ENCODE data around the gene HIGD2B.
"Not testable (repeated sequence)": the region's sequence is repeated elsewhere in the genome, so short reads cannot be mapped to it uniquely, and the experiment has no call there.

The HIGD2B gene, protein sequence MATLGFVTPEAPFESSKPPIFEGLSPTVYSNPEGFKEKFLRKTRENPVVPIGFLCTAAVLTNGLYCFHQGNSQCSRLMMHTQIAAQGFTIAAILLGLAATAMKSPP

DNA sequence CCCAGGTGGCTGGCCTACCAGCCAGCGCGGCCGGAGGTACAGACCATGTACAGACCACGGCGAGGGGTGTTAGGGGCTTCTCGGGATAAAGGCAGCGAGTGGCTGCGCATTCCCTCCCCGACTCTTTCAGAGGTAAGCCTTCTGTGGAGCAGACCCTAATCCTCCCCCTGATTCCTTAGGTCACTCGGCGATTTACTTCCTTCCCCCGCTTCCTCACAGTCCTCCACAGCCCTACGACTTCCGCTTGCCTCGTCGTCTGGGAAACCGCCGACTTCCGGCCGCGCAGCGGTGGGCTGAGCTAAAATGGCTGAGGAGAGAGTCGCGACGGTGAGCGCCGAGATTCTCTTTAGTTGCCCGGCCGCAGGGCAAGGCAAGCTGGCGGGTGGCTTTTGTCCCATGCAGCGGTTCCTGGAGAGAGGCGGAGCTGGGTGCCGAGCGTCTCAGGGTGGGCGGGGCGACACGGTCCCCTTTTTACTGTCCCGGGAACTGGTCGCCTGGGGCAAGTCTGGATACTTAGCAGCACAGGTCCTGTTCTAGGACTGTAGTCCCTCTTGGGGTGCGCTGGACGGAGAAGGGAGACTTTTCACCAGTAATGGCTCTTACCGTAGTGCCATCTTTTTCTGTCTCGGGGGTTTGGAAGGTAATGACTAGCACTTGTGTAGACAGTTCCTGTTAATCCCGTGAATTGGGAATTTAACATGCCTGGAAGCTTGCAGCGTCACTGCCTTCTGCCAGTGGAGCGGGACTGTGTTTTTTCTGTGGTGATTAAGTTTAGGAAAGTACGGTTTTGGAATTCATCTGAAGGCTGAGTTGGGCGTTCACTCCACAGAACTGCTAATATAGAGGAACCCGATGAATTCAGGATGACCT lies at the start of gene HIGD2B, which contains the start of gene BBS4:
Gene HIGD2B (minus strand): TSS at position 258 of the 870 bp plus-strand sequence. CDS start 9,808 bp downstream, outside the sequence.
Gene BBS4 (plus strand): TSS at position 283 of the 870 bp plus-strand sequence. CDS start 21 bp downstream, at position 304.
- no peak for DNase-seq

DNA sequence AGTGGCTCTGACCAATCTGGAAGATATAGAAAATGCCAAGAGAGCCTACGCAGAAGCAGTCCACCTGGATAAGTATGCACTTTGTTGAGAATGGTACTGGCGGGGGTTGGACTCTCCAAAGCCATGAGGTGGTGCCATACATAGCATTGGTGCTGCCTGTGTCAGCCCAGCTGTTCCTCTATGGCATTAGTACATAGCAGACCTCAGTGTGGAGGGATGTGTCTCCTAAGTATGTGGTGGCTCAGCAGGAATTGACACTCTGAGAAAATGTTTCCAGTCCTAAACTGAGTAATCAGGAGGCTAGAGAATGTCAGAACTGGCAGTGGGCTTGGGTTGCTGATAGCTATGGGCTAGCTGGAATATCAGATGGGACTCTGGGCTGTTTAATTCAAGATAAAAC lies 49.1 kb upstream of the HIGD2B start:
- DNase-seq = no peak

DNA sequence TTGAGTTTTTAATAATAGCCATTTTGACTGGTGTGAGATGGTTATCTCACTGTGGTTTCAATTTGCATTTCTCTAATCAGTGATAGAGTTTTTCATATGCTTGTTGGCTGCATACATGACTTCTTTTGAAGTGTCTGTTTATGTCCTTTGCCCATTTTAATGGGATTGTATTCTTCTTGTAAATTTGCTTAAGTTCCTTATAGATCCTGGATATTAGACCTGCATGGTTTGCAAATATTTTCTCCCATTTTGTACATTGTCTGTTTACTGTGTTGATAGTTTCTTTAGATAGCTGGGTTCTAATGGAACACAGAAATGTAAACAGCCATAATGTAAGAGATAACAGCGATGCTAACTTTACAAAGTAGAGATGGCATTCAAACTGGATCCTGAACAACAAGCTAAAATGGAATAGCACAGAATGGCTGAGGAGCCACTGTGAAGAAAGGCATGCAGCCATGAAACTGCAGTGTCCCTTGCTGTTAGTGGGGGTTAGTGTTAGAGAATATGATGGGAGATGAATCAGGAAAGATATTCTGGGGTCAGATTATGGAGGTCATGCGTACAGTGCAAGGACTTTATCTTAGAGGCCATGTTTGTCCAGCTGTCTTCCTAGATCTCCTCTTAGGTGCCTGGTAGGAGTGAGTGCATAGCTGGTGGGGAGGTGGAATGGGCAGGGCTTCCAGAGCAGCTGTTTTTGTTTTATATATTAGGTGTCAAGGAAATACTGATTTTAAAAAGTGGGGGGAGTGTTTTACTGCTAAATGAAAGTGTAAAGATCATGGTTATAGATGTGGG lies 48.2 kb upstream of the HIGD2B start:
- no peak for DNase-seq

DNA sequence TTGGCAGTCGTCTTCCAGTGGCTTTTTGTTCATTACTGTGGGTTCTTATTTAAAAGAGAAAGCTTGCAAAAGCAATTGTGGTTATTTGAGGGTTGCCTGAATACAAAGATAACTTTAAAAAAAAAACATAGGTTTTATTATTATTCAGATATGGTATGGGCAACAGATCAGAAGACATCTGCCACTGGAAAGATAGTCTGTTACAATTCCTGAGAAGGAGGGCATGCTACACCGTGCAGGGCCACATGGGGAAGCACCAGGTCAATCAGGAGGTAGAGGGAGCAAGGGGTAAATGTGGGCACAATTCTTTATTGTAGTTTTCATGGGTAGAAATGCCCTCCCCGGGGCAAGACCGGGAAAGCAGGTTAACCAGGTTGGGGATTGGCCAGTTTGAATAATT lies 46.5 kb upstream of the HIGD2B start:
- DNase-seq = no peak

DNA sequence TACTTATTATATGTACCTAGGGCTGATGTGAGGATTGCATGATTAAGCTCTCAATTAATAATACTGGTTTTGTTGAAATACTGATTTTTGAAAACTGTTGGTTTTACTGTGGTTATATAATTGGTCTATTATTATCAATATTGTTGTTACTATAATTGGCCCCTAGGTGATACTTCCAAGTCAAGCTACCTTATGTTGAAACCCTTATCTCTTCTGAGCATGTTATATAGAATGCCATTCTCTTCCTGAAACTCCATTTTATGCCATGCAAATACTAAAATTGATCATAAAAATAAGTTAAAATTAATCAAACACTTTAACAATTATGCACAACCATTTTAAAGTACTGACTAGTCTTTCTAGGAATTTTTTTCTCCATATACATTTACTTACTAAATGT lies 46.1 kb upstream of the HIGD2B start:
- no peak for DNase-seq

DNA sequence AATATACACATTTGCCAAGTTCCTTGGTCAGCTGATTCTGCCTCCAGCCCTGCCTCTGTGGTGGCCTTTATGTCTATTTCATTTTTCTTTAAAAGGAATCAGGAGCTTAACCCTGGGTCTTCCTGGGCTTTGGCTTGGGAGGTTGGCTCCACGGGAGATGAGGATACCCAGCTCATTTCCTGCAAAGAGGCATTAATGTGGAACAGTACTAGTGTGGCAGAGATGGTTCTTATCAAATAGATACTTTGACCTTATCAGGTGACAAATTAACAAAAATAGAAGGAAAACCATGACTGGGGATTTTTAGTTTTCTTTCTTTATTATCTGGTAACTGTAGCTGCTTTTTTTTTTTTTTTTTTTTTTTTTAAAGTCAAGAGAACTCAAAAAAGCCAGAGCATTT lies 42.8 kb upstream of the HIGD2B start:
- no peak for DNase-seq

DNA sequence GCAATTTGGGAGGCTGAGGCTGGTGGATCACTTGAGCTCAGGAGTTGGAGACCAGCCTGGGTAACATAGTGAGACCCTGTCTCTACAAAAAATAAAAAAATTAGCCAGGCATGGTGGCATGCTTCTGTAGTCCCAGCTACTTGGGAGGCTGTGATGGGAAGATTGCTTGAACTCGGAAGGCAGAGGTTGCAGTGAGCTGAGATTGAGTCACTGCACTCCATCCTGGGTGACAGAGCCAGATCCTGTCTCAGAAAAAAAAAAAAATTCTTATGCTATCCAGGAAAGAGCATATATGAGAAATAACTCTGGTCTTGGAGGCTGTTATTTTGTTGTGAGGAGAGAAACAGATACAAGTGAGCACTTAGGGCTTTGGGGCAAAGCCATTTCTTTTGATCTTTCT lies 42.3 kb upstream of the HIGD2B start:
- DNase-seq = not testable (repeated sequence)

DNA sequence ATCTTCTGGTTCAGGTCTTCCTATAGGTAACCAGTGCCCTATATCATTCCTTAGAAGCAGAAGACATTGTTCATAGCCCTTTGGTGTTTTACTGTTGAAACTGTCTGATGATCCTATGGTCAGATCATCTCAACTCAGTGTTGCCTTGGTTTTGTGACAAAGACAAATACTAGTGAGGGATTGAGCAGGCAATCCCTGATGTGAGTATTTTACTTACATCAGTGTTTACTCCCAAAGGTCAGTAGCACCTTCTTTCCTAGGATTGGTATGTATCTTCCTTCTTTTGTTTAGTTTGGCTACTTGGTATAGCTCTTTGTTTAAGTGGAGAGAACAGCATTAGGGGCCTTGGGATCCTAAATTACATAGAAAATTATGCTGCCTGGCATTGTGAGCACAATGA lies 41.2 kb upstream of the HIGD2B start:
- no peak for DNase-seq

DNA sequence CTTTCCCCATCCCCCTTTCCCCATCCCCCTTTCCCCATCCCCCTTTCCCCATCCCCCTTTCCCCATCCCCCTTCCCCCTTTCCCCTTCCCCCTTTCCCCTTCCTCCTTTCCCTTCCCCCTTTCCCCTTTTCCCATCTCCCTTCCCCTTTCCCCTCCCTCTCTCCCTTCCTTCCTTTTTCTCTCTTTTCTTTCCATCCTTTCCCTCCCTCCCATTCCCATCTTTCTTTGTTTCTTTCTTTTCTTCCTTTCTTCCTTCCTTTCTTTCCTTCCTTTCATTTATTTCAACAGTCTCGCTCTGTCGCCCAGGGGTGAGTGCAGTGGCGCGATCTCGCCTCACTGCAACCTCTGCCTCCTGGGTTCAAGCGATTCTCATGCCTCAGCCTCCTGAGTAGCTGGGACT lies 39.9 kb upstream of the HIGD2B start:
- not testable (repeated sequence) for DNase-seq

DNA sequence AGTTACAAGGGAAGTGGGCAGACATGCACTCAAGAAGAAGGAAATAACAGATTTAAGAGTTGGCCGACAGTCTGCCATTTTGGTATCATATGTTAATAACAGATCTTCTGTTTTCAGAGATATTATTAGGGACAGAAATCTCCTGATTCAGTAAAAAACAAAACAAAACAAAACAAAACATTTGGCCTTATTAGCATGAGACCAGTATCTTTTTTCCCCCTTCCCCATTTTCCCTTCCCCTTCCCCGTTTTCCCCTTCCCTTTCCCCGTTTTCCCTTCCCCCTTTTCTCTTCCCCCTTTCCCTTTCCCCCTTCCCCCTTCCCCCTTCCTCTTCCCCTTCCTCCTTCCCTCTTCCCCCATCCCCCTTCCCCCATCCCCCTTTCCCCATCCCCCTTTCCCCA lies 39.5 kb upstream of the HIGD2B start:
- DNase-seq = no peak

DNA sequence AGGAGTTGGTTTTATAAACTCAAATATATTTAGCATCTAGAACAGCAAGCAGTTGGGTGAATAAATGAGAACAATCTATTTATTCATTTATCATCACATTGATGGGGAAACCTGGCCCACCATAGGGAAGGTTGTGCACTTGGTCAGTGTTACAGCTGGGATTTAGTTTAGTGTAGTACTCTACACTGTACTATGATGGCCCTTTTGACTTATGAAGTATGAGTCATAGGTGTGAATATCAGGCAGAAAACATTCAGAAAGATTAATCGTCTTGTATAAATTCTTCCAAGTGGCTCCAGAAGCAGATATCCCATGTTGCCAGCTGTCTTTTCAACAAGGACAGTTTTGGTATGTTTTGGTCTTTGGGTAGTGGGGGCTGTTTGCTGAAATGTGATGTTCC lies 38.0 kb upstream of the HIGD2B start:
- DNase-seq = no peak

DNA sequence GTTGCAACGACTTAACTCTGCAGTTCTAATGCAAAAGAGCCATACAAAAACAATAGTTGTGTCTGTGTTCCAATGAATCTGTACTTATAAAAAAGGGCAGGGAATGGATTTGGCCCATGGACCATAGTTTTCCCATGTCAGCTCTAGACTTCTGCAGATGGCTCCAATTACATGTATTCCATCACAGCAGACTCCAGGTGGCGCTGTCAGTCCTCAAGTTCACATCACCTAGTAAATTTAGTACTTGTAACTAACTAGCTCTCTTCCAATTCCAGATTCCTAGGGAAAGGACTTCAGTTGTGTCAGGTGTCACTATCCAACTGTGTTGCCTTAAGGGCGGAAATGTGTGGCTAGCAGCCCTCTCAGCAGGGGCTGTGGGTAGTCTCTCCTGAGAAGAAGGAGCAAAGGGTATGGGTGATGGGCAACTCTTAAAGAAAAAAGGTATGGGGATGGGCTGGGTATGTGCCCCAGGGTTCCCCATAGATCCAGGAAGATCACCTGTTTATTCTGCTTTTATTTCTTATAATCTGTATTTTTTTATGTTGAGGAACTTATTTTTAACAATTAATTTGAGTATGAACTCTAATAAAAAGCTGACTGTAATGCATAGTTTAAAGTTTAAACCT lies 36.2 kb upstream of the HIGD2B start:
- DNase-seq = peak; percentile 25

DNA sequence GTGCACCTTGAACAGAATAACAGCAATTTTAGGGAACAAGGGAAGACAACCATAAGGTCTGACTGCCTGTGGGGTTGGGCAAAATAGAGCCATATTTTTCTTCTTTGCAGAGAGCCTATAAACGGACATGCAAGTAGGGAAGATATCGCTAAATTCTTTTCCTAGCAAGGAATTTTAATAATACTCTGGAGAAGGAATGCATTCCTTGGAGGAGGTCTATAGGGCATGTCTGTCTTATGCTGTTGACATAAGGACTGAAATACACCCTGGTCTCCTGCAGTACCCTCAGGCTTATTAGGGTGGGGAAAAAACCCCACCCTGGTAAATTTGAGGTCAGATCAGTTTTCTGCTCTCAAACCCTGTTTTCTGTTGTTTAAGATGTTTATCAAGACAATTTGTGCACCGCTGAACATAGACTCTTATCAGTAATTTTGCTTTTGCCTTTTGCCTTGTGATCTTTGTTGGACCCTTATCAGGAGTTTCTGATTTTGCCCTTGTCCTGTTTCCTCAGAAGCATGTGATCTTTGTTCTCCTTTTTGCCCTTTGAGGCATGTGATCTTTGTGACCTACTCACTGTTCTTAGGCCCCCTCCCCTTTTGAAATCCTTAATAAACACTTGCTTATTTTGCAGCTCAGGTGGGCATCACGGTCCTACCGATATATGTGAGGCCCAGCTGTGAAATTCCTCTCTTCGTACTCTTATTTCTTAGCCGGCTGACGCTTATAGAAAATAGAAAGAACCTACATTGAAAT lies 22.7 kb upstream of the HIGD2B start:
- DNase-seq = not testable (repeated sequence)

DNA sequence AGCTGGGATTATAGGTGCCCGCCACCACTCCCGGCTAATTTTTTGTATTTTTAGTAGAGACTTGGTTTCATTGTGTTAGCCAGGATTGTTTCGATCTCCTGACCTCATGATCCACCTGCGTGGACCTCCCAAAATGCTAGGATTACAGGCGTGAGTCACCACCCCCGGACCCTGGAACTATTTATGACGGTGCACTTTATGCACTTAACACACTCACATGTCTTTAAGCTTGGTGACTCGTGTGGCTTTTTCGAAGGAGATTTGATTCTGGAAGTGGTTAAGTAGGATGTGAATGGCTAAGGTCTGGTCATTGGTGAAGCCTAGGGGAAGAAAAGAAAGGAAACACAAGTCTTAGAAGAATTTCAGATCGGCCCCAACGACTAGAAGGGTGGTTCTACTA lies 20.3 kb upstream of the HIGD2B start:
- no peak for DNase-seq

DNA sequence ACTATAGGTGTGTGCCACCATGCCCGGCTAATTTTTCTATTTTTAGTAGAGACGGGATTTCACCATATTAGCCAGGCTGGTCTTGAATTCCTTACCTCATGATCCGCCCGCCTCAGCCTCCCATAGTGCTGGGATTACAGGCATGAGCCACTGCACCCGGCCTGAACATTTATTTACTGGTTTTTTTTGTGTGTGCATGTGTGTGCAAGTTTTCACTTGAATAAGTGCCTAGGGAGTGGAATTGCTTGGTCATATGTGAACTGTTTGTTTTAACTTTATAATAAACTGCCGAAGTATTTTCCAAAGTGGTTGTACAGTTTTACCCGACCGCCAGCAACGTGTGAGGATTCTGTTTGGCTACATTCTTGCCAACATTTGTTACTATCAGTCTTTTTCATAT lies 14.1 kb upstream of the HIGD2B start:
- no peak for DNase-seq

DNA sequence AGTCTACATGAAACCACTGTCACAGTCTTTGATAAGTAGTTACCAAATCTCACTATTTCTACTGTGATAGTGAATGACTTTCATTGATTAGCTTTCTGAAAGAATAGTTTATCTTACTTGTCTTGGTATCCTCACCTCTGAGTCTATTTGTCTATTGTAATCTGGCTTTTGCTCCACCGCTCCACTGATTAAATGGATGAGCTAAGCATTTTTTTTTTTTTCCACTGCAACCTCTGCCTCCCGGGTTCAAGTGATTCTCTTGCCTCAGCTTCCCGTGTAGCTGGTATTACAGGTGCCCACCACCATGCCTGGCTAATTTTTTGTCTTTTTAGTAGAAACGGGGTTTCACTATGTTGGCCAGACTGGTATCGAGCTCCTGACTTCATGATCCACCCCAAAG lies 13.0 kb upstream of the HIGD2B start:
- DNase-seq = no peak

DNA sequence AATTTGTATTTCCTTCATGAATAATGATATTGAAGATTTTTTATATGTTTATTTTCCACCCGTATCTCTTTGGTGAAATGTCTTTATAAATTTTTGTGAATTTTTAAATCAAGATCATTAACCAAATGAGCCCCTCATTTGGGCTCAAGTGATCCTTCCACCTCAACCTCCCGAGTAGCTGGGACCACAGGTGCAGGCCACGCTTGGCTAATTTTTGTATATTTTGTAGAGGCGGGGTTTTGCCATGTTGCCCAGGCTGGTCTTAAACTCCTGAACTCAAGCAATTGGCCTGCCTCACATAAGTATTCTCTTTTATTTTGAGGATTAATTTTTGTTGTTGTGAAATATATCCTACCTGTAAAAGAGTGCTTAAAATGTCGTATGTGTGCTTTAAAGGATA lies 5.0 kb upstream of the HIGD2B start:
- no peak for DNase-seq

DNA sequence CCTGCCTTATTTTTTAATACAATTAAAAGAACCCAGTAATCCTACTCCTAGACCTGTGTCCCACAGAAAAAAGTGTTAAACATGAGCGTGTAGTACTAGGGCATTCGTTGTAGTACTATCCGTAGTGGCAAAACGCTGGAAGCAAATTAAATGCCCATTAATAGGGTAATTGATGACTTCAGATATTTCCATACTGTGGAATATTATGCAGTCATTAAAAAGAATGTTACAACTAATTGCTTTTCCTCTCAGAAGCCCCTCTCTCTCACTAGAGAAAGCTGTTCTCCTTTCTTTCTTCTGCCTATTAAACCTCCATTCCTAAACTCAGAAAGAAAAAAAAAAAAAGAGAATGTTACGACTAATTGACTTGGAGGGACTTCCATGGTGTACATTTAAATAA lies 2.7 kb upstream of the HIGD2B start:
- DNase-seq = no peak

DNA sequence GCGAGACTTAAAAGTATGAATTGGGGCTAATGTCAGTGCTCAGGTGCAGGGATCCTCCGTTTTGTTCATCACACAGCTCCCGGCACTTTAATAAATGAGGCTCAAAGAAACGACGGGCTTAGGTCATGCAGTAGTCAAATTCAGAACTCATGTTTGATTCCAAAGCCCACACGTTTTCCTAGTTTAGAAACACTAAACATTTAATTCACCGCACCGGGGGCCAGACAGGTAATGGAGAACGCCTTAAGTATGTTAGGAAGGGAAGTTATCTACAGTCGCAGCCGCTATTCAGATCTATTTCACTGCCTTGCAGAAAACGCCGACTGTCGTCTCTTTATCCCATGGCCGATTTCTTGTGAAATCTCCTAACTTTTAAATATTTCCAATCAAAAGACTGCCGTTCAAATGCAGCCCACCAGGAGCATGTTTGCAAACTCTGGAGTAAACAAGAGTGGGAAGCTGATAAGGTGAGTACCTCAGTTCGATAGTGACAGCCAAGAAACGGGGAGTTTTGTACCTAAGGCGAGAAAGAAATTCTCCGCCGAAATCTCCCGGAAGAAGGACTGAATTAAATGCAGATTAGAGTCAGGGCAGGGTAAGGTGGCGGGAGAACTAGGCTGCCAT lies 569 bp downstream of the HIGD2B start:
- no peak for DNase-seq

DNA sequence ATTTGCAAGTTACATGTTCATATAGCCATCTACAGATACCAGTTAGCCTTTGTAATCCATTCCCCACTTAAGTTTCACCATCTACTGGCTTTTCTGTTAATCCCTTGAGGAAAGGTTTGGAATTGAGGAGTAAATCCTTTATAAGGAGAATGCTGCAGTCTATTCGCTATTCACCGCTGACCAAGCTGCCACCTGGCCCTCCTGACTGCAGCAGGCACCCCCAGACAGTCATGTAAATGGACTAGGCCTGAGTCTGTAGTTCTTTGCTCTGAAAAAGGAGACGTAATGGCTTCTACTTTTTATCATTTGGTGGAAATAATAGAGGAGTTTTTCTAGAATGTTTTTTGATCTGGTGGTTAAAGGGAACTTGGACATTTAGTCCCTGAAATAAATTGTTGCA lies 3.2 kb downstream of the HIGD2B start:
- no peak for DNase-seq

DNA sequence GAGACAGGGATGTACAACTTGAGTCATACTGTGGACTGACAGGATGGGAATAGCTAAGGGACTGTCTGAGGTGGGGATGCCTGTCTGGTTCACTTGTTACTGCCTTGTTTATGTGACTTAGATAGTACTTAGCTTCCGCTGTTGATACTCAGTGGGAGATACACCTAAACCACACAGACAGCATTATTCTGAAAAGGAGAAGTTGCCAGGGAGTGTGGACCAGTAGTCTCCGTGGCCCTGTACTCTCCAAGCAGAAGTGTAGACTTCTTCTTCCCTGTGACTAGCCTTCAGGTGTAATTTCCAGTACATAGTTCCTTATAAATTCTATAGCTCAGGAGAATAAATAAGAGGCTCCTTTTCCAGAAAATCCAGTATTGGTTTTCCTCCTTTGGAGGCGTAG lies 5.1 kb downstream of the HIGD2B start:
- DNase-seq = no peak

DNA sequence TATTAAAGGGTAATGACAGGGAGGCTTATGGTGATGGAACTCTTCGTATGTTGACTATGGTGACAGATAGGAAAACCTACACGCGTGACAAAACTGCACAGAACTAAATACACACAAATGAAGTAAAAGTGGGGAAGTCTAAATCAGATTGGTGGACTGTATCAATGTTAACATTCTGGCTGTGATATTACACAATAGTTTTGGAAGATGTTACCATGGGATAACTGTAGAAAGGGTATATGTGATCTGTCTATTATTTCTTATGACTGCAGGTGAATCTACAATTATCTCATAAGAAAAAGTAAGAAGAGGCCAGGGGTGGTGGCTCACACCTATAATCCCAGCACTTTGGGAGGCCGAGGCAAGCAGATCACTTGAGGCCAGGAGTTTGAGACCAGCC lies 9.1 kb downstream of the HIGD2B start:
- no peak for DNase-seq

Data from NCI-H2227 treated with DMSO at 0.1 percent for 48 hours (cell line).